ENCODE results near the gene VPS13C.

VPS13C gene

DNA sequence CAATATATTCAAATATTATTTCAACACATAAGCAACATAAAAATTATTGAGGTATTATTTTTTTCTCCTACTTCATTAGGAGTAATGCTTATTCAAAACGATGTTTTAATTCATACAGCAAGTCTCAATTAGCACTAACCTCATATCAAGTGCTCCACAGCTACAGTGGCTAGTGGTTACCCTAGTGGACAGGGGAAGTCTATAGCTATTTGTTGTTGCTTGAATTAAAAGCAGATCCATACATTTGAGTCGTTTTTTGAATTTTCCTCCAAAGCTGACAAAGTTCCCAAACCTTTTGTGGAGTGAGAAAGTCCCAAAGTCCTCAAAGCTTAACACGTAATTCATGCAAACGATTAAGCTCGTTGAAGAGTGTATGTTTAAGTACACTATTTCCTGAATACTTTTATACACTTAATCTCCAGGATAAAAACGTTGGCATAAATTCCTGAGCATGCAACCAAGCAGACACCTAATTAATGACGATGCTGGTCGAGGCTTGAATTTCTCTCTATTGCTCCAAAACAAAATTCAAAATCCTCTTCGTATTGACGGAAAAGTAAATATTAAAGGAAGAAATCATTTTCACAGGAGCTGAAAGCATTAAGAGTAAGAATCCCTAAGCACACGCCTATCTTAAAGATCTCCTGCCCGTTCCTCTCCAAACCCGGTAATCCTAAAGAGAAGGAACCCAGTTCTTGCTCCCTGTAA, 985 bp downstream of the VPS13C start:
- H3K4me3 ChIP-seq (ENCODE audit: low read length, poor library complexity, severe bottlenecking): peak overlapping the region; percentile 79
- peak overlapping the region; percentile 100 for H2AFZ ChIP-seq (ENCODE audit: low read length)
- no peak for TF ChIP-seq EZH2phosphoT487 (IDR thresholded peaks at IDR 0.05; ENCODE audit: borderline replicate concordance)
- TF ChIP-seq, protein P1, sequence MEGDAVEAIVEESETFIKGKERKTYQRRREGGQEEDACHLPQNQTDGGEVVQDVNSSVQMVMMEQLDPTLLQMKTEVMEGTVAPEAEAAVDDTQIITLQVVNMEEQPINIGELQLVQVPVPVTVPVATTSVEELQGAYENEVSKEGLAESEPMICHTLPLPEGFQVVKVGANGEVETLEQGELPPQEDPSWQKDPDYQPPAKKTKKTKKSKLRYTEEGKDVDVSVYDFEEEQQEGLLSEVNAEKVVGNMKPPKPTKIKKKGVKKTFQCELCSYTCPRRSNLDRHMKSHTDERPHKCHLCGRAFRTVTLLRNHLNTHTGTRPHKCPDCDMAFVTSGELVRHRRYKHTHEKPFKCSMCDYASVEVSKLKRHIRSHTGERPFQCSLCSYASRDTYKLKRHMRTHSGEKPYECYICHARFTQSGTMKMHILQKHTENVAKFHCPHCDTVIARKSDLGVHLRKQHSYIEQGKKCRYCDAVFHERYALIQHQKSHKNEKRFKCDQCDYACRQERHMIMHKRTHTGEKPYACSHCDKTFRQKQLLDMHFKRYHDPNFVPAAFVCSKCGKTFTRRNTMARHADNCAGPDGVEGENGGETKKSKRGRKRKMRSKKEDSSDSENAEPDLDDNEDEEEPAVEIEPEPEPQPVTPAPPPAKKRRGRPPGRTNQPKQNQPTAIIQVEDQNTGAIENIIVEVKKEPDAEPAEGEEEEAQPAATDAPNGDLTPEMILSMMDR (conservative IDR thresholded peaks at IDR 0.05; ENCODE audit: low read length): peak; percentile 41
- H4K20me1 ChIP-seq (ENCODE audit: insufficient read depth, low read length, poor library complexity, severe bottlenecking): peaks cover 38% of the 10 kb centered on the region
- no peaks in the 10 kb centered on the region for H3K9me3 ChIP-seq (ENCODE audit: insufficient read depth, low read depth, low read length)
- no peaks in the 10 kb centered on the region for H3F3A ChIP-seq (ENCODE audit: low read depth)
- H3K9ac ChIP-seq (ENCODE audit: low read depth, low read length, poor library complexity, severe bottlenecking): peak overlapping the region; percentile 80
- H3K79me2 ChIP-seq (ENCODE audit: insufficient read depth, low read length): peaks cover 48% of the 10 kb centered on the region
- no peaks in the 10 kb centered on the region for H3K9me2 ChIP-seq (replicated peaks; ENCODE audit: low read depth, low read length)
- H3K4me1 ChIP-seq (ENCODE audit: insufficient read depth, low read length, poor library complexity, severe bottlenecking): peaks cover 34% of the 10 kb centered on the region
- peak overlapping the region; percentile 82 for H3K4me2 ChIP-seq (ENCODE audit: low read depth, low read length, poor library complexity, severe bottlenecking)
- H3K27me3 ChIP-seq (ENCODE audit: insufficient read depth, low read length, poor library complexity, severe bottlenecking): no peaks in the 10 kb centered on the region
- no peaks in the 10 kb centered on the region for H3K36me3 ChIP-seq (ENCODE audit: insufficient read depth, low read length)

GRCh38 chr15:62058327-62059028, 1.8 kb downstream of the VPS13C start:
- TF ChIP-seq, protein P1 (conservative IDR thresholded peaks at IDR 0.05; ENCODE audit: low read length): no peak
- no peak for TF ChIP-seq EZH2phosphoT487 (IDR thresholded peaks at IDR 0.05; ENCODE audit: borderline replicate concordance)
- H3K9me3 ChIP-seq (ENCODE audit: insufficient read depth, low read depth, low read length): no peaks in the 10 kb centered on the region
- H3K4me2 ChIP-seq (ENCODE audit: low read depth, low read length, poor library complexity, severe bottlenecking): peak overlapping the region; percentile 82
- peak overlapping the region; percentile 80 for H3K9ac ChIP-seq (ENCODE audit: low read depth, low read length, poor library complexity, severe bottlenecking)
- H3K36me3 ChIP-seq (ENCODE audit: insufficient read depth, low read length): no peaks in the 10 kb centered on the region
- H4K20me1 ChIP-seq (ENCODE audit: insufficient read depth, low read length, poor library complexity, severe bottlenecking): peaks cover 46% of the 10 kb centered on the region
- H2AFZ ChIP-seq (ENCODE audit: low read length): no peak overlapping the region
- peaks cover 41% of the 10 kb centered on the region for H3K4me1 ChIP-seq (ENCODE audit: insufficient read depth, low read length, poor library complexity, severe bottlenecking)
- H3K27me3 ChIP-seq (ENCODE audit: insufficient read depth, low read length, poor library complexity, severe bottlenecking): no peaks in the 10 kb centered on the region
- peaks cover 56% of the 10 kb centered on the region for H3K79me2 ChIP-seq (ENCODE audit: insufficient read depth, low read length)
- H3F3A ChIP-seq (ENCODE audit: low read depth): no peaks in the 10 kb centered on the region
- peak overlapping the region; percentile 79 for H3K4me3 ChIP-seq (ENCODE audit: low read length, poor library complexity, severe bottlenecking)
- no peaks in the 10 kb centered on the region for H3K9me2 ChIP-seq (replicated peaks; ENCODE audit: low read depth, low read length)

GRCh38 chr15:62057341-62057980, 2.8 kb downstream of the VPS13C start:
- Histone ChIP-seq H3K4me1 (ENCODE audit: insufficient read depth, low read length, poor library complexity, severe bottlenecking) (peaks cover 50% of the 10 kb centered on the region), H3F3A (ENCODE audit: low read depth) (no peaks in the 10 kb centered on the region), H3K9me2 (replicated peaks; ENCODE audit: low read depth, low read length) (no peaks in the 10 kb centered on the region), H3K27me3 (ENCODE audit: insufficient read depth, low read length, poor library complexity, severe bottlenecking) (no peaks in the 10 kb centered on the region), H3K79me2 (ENCODE audit: insufficient read depth, low read length) (peaks cover 66% of the 10 kb centered on the region), H3K4me2 (ENCODE audit: low read depth, low read length, poor library complexity, severe bottlenecking) (peak overlapping the region; percentile 82), H4K20me1 (ENCODE audit: insufficient read depth, low read length, poor library complexity, severe bottlenecking) (peaks cover 56% of the 10 kb centered on the region), H3K9me3 (ENCODE audit: insufficient read depth, low read depth, low read length) (no peaks in the 10 kb centered on the region), H3K4me3 (ENCODE audit: low read length, poor library complexity, severe bottlenecking) (peak overlapping the region; percentile 79), H3K36me3 (ENCODE audit: insufficient read depth, low read length) (no peaks in the 10 kb centered on the region), H2AFZ (ENCODE audit: low read length) (no peak overlapping the region), H3K9ac (ENCODE audit: low read depth, low read length, poor library complexity, severe bottlenecking) (no peak overlapping the region)
- TF ChIP-seq EZH2phosphoT487 (IDR thresholded peaks at IDR 0.05; ENCODE audit: borderline replicate concordance): no peak
- TF ChIP-seq, protein P1 (conservative IDR thresholded peaks at IDR 0.05; ENCODE audit: low read length): no peak
